HepG2 (cell line): Measurements from ENCODE around the gene NFX1. TPM values are rescaled to one million over a fixed set of nuclear protein-coding genes. Genes with fewer than 3 reads are reported as not detected.
A peak's percentile ranks its signal among the peaks of the same experiment; 100 is the strongest.

ENCODE experiments used
- HNRNPLL ChIP-seq: fragments of 200-400 bp; formaldehyde crosslinking; IDR thresholded peaks from 2 replicates; pipeline ENCODE4 v1.6.1; 2017; ENCODE audit warnings: mild to moderate bottlenecking, low read depth, low read length; ENCODE audit not compliant: poor library complexity, severe bottlenecking
- NFIC ChIP-seq: IDR thresholded peaks from 2 replicates; pipeline ENCODE4 v1.6.1; 2012; ENCODE audit warnings: mild to moderate bottlenecking, low read length, inconsistent platforms
- NONO ChIP-seq, 2 experiments: fragments of 450-650 bp in 1 of 2; sonication (generic) in 1 of 2; formaldehyde crosslinking in 1 of 2; IDR thresholded peaks in 1 of 2; conservative IDR thresholded peaks in 1 of 2; 2 replicates each; pipeline versions ENCODE4 v1.6.1 to v1.8.0; 2017 to 2022; ENCODE audit warnings: mild to moderate bottlenecking in 1 of 2, missing genetic modification reagents in 1 of 2, moderate library complexity in 1 of 2
- RERE ChIP-seq: IDR thresholded peaks from 2 replicates; pipeline ENCODE4 v1.6.1; 2016; ENCODE audit warnings: low read depth, missing genetic modification reagents, missing compliant biosample characterization
- STAG1 ChIP-seq: sonication (generic); formaldehyde crosslinking; IDR thresholded peaks from 2 replicates; pipeline ENCODE4 v1.4.0; 2020; ENCODE audit warnings: missing genetic modification reagents
- TFDP2 ChIP-seq: sonication (generic); formaldehyde crosslinking; IDR thresholded peaks from 2 replicates; pipeline ENCODE4 v1.4.0; 2020; ENCODE audit warnings: missing genetic modification reagents
- polyA plus RNA-seq, 8 experiments: library from polyadenylated mRNA; depleted of rRNA in 3 of 8; stranded (reverse) in 7 of 8; unstranded in 1 of 8; fragments of >200 nt; fragmentation: Illumina TruSeq in 4 of 8; extraction: Trizol in 4 of 8; gene quantifications; 2 replicates each; pipeline versions ENCODE4 v1.2.1 to v1.2.3, GENCODE V29; 2011 to 2016; ENCODE audit warnings: low read depth in 4 of 8, missing spikeins in 1 of 8, mixed read lengths in 1 of 8; ENCODE audit not compliant: insufficient read depth in 1 of 8
- total RNA-seq, 5 experiments: library from RNA; depleted of rRNA; stranded (reverse); fragments of >200 nt; fragmentation: Illumina TruSeq; extraction: Trizol; gene quantifications; 2 replicates each; pipeline ENCODE4 v1.2.3, GENCODE V29; 2016; ENCODE audit warnings: low read depth in 1 of 5

The NFX1 gene
- total and polyA plus RNA-seq, 2 of the 13 experiments (the other 11 are each of a cell fraction or from before 2014, with no cell fraction given), result 23.9 to 27.5 TPM

- peak; percentile 57 for TF ChIP-seq HNRNPLL
- no peak for TF ChIP-seq TFDP2
- no peak for TF ChIP-seq NFIC
- no peak for TF ChIP-seq RERE (CRISPR knock-in tag)
- TF ChIP-seq NONO (IDR thresholded peaks at IDR 0.05), result no peak
- TF ChIP-seq NONO (CRISPR knock-in tag; conservative IDR thresholded peaks at IDR 0.05), result no peak
- TF ChIP-seq STAG1 (CRISPR knock-in tag), result no peak
- TF ChIP-seq, all 625 proteins: peak for 133
Measured at GRCh38 chr9:33264473-33265177, 25.7 kb upstream of the NFX1 start, which contains the start of the genes BAG1 and CHMP5 (continued).
